Dedifferentiated amniotic fluid mesenchymal stem cell (primary cell): ENCODE measurements around the gene ITPKB.
A peak's percentile ranks its signal among the peaks of the same experiment; 100 is the strongest.
"Not testable (repeated sequence)": the region's sequence is repeated elsewhere in the genome, so short reads cannot be mapped to it uniquely, and the experiment has no call there.

Source experiments
- DNase-seq: peaks from one replicate; pipeline ENCODE4 v3.0.0-alpha.2; 2016; ENCODE audit errors: extremely low spot score

The ITPKB gene

GRCh38 chr1:226730836-226731235, 8.2 kb downstream of the ITPKB start:
- no peak for DNase-seq

DNA sequence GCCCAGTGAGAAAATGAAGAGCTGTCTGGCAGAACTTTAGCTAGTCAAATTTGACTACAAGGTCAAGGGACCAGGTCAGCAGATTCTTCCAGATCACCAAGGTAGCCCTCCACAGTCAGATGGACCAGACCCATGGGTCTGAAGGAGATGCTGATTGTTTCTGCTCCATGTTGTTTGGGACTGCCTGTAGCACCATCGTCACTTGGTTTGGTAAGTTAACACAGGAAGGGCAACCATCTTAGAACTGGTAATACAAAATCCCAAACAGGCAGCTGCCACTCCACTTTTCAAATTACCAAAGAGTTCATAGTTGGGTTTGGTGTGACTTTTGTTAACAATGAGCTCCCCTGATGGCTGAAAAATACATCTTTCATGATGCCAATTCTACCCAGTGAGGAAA, 9.0 kb downstream of the ITPKB start:
- no peak for DNase-seq

DNA sequence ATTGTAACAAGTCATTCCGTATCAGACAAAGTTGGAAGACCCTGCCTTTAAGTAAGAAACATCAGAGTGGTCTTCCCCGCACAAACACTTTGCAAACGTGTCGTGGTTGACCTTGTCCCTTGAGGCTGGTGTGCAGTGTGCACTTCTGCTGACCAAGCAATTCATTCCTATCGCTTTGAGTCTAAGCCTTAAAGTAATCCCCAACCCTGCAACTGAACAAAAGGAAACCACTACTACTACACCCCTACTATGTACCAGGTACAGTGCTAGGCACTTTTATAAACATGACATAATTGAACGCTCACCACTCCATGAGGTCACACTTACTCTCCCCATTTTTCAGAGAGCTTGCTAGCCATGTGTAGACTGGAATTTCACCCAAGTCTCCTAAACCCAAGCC, 10.6 kb downstream of the ITPKB start:
- DNase-seq = no peak

GRCh38 chr1:226725897-226726267, 13.2 kb downstream of the ITPKB start:
- DNase-seq = no peak

GRCh38 chr1:226723657-226724532, 15.2 kb downstream of the ITPKB start:
- peak; percentile 37 for DNase-seq

GRCh38 chr1:226722901-226723656, 16.0 kb downstream of the ITPKB start:
- DNase-seq = no peak

GRCh38 chr1:226722240-226722900, 16.7 kb downstream of the ITPKB start:
- no peak for DNase-seq

DNA sequence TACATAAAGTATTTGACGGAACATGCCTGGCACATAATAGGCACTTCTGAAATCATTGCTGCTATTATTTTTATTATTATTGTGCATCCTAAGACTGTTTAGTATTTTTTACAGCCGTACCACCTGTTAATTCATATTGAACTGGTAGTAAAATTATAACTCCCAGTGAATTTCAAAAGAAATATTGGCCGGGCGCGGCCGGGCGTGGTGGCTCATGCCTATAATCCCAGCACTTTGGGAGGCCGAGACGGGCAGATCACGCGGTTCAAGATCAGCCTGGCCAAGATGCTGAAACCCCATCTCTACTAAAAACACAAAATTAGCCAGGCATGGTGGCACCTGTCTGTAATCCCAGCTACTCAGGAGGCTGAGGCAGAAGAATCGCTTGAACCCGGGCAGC, 18.5 kb downstream of the ITPKB start:
- not testable (repeated sequence) for DNase-seq

DNA sequence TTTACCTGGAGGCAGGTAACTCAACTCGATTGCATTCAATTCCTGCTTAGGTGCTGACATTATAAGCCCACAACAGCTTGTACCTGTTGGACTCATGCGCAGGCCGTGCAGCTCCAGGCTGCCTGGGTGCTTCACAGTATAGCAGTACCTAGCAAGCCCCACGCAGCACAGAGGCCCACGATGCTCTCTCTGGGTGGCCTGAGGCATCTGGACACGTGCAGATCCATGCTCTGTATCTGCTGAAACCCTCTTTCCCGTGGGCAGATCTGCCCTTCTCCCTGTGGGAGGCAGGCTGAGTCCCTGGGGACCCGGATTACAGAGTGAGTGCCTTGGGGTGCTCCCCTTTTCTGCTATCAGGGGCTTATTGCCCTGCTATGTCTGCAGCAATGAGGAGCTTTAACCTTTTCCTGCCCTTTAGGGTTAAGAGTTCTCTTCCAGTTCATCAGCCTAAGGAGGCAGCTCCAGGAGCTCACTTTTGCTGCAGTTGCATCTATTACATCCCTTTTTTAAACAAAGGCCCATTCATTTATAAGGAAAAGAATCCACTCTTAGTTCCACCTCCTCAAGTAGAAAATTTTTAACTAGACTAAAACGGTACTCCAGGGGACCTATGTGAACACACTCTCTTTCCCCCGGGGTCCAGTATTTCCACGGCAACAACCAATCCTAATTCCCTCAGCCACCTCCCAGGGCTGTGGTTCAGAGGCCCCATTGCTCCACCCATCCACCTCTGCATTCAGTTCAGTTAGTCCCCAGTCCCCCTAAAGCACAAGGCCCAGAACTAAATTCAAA, 19.3 kb downstream of the ITPKB start:
- no peak for DNase-seq

GRCh38 chr1:226717256-226717909, 21.7 kb downstream of the ITPKB start:
- no peak for DNase-seq

- no peak for DNase-seq
Measured at GRCh38 chr1:226716577-226716976, 22.5 kb downstream of the ITPKB start.

- no peak for DNase-seq
Measured at GRCh38 chr1:226714148-226714547, 24.9 kb downstream of the ITPKB start.

GRCh38 chr1:226712742-226713419, 26.2 kb downstream of the ITPKB start:
- no peak for DNase-seq

GRCh38 chr1:226711976-226712741, 26.9 kb downstream of the ITPKB start:
- DNase-seq = no peak

- no peak for DNase-seq
Measured at GRCh38 chr1:226710501-226710900, 28.6 kb downstream of the ITPKB start.

GRCh38 chr1:226709953-226710352, 29.1 kb downstream of the ITPKB start:
- DNase-seq = no peak

DNA sequence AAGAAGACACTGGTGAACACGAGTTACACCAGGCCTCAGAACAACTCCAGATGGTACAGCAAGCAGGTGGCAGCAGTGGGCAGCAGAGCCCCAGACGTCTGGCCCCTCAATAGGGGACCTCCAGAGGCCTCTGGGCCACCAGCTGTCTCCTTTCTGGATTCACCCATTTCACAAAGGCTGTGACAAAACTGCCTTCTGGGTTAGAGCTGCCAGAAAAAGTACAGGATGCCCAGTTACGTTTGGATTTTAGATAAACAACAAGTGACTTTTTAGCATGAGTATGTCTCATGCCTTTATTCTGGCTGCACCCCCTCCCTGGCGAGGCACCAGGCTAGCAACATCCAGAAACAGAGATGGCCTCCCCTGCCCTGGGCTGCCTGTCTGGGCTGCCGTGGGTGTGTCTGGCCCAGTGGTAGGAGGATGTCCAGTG, 30.1 kb downstream of the ITPKB start:
- no peak for DNase-seq

DNA sequence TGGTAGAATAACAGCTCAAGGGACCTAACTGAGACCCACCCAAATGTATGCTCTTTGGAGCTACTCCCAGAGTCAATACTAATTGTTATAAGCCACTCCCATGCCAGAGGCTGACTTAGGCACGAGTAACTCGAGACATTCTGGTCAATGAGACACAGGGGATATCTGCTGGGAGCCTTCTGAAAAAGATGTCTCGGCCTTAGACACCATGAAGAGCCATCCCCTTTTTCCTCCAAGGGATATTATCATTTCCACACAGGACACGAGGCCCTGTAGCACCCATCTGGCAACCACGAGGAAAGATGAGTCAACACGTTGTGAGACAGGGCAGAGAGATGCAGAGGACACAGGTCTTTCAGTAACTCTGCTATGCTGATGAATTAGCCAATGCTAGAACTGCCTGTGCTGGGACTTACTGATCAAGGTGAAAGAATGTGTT, 30.7 kb downstream of the ITPKB start:
- DNase-seq = peak; percentile 40

GRCh38 chr1:226706684-226707083, 32.4 kb downstream of the ITPKB start:
- no peak for DNase-seq
